K562 (cell line): Measurements from ENCODE around the gene DARS1. TPM values are rescaled to one million over a fixed set of nuclear protein-coding genes. Genes with fewer than 3 reads are reported as not detected.

Experiments used
- MGA ChIP-seq: fragments of 450-650 bp; IDR thresholded peaks from 2 replicates; pipeline ENCODE4 v1.6.1; 2016; ENCODE audit warnings: mild to moderate bottlenecking, moderate library complexity
- polyA plus RNA-seq, 8 experiments: library from polyadenylated mRNA; depleted of rRNA in 4 of 8; stranded (reverse) in 5 of 8; unstranded in 3 of 8; fragments of >200 nt; fragmentation: Nextera tagmentation in 2 of 8; fragmentation: Illumina TruSeq in 1 of 8; extraction: Ambion mirVana in 2 of 8; extraction: Trizol in 1 of 8; gene quantifications; 2 replicates each; pipeline versions ENCODE4 v1.2.1 to v1.2.3, GENCODE V29; 2011 to 2014; ENCODE audit warnings: inconsistent platforms in 1 of 8, missing spikeins in 1 of 8
- total RNA-seq, 7 experiments: library from RNA; depleted of rRNA in 6 of 7; stranded (reverse); fragments of >200 nt in 6 of 7; fragmentation: Illumina TruSeq in 2 of 7; extraction: Trizol in 2 of 7; gene quantifications; 2 replicates each; pipeline versions ENCODE4 v1.2.1 to v1.2.3, GENCODE V29; 2011 to 2021; ENCODE audit warnings: low replicate concordance in 1 of 7

DARS1 gene
- total and polyA plus RNA-seq, 9 of the 15 experiments (the other 6 are each of a cell fraction or from before 2014, with no cell fraction given) = 91.5 to 239 (median 98.0) TPM

GRCh38 chr2:135909976-135910375 lies 75.5 kb downstream of the DARS1 start (continued):
- TF ChIP-seq MGA = no peak
